Measurements from ENCODE around the gene SPTLC2.

GRCh38 chr14:77582511-77582910, 33.9 kb downstream of the SPTLC2 start:
- TF ChIP-seq CTCF (IDR thresholded peaks at IDR 0.05) (no peak), POLR2A (IDR thresholded peaks at IDR 0.05) (no peak), EP300 (IDR thresholded peaks at IDR 0.05; ENCODE audit: low read depth) (no peak), POLR2AphosphoS5 (IDR thresholded peaks at IDR 0.05) (no peak)
